ENCODE results near the gene NUDT19. TPM values are rescaled to one million over a fixed set of nuclear protein-coding genes. Genes with fewer than 3 reads are reported as not detected.
A peak's percentile ranks its signal among the peaks of the same experiment; 100 is the strongest.
"Not testable (repeated sequence)": the region's sequence is repeated elsewhere in the genome, so short reads cannot be mapped to it uniquely, and the experiment has no call there.

Gene NUDT19
- polyA plus RNA-seq, 1 experiment, result 5.3 TPM

DNA sequence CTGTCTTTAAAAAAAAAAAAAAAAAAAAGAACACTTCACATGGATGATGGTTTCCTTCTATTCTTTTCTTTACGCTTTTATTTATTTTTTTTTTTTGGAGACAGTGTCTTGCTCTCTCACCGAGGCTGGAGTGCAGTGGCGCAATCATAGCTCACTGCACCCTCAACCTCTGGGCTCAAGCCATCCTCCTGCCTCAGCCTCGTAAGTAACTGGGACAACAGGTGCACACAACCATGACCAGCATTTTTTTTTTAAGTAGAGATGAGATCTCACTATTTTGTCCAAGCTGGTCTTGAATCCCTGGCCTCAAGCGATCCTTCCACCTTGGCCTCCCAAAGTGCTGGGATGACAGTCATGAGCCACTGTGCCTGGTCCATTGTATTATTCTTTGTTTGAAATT, 41.0 kb upstream of the NUDT19 start:
- TF ChIP-seq, protein P1, sequence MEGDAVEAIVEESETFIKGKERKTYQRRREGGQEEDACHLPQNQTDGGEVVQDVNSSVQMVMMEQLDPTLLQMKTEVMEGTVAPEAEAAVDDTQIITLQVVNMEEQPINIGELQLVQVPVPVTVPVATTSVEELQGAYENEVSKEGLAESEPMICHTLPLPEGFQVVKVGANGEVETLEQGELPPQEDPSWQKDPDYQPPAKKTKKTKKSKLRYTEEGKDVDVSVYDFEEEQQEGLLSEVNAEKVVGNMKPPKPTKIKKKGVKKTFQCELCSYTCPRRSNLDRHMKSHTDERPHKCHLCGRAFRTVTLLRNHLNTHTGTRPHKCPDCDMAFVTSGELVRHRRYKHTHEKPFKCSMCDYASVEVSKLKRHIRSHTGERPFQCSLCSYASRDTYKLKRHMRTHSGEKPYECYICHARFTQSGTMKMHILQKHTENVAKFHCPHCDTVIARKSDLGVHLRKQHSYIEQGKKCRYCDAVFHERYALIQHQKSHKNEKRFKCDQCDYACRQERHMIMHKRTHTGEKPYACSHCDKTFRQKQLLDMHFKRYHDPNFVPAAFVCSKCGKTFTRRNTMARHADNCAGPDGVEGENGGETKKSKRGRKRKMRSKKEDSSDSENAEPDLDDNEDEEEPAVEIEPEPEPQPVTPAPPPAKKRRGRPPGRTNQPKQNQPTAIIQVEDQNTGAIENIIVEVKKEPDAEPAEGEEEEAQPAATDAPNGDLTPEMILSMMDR (IDR thresholded peaks at IDR 0.05; ENCODE audit: low read depth, low read length), result no peak
- CTCF ChIA-PET, result interaction anchor here (0.8 to 0.9 kb wide), 2 partner anchors 9 to 50 kb away, joined by 3 read pairs; no protein-coding TSS in a partner anchor
- DNase-seq (ENCODE audit: low read depth, low spot score), result no peak
- Histone ChIP-seq H3K27me3 (ENCODE audit: control insufficient read depth, insufficient read depth, low read length) (no peaks in the 10 kb centered on the region), H3K4me3 (ENCODE audit: low read depth, low read length) (no peak overlapping the region), H3K27ac (ENCODE audit: low read depth, low read length) (no peak overlapping the region), H3K9me3 (ENCODE audit: control insufficient read depth, insufficient read depth, low read length) (no peaks in the 10 kb centered on the region)
- POLR2A ChIA-PET, result no interaction called here

DNA sequence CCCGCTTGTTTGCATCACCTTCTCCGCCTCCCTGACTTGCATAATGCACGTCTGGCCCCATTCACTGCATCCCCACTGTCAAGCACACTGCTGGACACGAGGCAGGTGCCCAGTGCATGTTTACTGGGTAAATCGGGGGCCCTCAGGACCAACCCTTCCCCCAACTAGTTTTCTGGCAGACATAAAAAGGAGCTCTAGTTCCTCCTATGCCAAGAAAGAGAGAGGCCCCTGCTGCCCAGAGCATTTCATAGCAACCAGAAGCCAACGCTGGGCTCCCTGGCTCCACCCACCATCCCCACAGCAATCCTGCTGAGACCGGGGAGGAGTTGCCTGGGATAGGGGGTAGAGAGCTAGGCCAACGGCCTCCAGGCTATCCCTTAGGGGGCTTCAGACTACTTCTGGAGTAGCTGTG, 39.9 kb upstream of the NUDT19 start:
- H3K27me3 ChIP-seq (ENCODE audit: control insufficient read depth, insufficient read depth, low read length), result no peaks in the 10 kb centered on the region
- TF ChIP-seq, protein P1 (IDR thresholded peaks at IDR 0.05; ENCODE audit: low read depth, low read length), result 0 out of 2 replicates have a peak, but pooled peaks have one; percentile 7
- ChIA-PET POLR2A (interaction anchor here (0.6 kb wide), 1 partner anchor 425 kb away, joined by 4 read pairs; no protein-coding TSS in a partner anchor), CTCF (no interaction called here)
- no peak for DNase-seq (ENCODE audit: low read depth, low spot score)
- H3K27ac ChIP-seq (ENCODE audit: low read depth, low read length), result no peak overlapping the region
- H3K4me3 ChIP-seq (ENCODE audit: low read depth, low read length), result no peak overlapping the region
- no peaks in the 10 kb centered on the region for H3K9me3 ChIP-seq (ENCODE audit: control insufficient read depth, insufficient read depth, low read length)

DNA sequence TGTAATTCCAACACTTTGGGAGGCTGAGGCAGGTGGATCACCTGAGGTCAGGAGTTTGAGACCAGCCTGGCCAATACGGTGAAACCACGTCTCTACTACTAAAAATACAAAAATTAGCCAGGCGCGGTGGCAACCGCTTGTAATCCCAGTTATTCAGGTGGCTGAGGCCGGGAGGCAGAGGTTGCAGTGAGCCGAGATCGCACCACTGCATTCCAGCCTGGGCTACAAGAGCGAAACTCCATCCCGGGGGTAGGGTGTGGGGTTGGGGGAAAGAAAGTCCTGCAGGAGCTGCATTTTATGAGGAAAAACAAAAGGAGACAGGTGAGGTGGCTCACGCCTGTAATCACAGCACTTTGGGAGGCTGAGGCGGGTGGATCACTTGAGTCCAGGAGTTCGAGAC, 39.3 kb upstream of the NUDT19 start:
- POLR2A ChIA-PET, result interaction anchor here (0.6 kb wide), 1 partner anchor 425 kb away, joined by 4 read pairs; no protein-coding TSS in a partner anchor
- H3K4me3 ChIP-seq (ENCODE audit: low read depth, low read length); CTCF ChIA-PET; H3K9me3 ChIP-seq (ENCODE audit: control insufficient read depth, insufficient read depth, low read length); H3K27ac ChIP-seq (ENCODE audit: low read depth, low read length); H3K27me3 ChIP-seq (ENCODE audit: control insufficient read depth, insufficient read depth, low read length); DNase-seq (ENCODE audit: low read depth, low spot score): not testable (repeated sequence)

DNA sequence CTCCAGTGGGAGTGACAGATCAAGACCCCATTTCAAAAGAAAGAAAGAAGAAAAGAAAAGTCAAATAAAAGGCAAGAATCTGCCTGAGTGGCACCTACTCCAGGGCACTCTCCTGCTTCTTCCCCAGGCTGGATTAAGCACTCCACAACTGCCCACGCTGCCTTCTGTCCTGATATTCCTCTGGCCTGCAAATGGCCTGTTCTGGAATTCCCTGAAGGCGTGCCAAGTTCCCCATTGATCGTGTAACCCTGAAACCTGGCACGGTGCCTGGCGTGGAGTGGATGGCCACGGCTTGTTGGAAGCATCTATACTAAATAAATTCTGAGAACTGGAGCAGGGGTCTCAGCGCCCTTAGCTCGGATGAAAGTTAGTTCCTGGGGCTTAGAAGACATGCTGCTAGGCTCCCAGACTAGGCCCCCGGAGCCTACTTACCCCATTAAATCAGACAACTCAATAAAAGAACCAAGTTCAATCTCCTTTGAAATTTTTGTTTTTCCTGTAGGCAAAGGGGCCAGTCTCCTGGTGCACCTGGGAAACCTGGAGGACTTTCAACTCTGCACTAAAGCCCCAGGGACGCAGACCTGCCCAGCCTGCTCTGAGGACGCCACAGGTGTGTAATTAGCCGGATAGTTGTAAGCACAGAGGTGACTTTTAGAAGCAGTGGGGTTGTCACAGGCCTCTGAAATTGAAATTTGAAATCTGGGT, 38.6 kb upstream of the NUDT19 start:
- H3K9me3 ChIP-seq (ENCODE audit: control insufficient read depth, insufficient read depth, low read length), result no peaks in the 10 kb centered on the region
- peak overlapping the region; percentile 11 for H3K27ac ChIP-seq (ENCODE audit: low read depth, low read length)
- POLR2A ChIA-PET, result no interaction called here
- TF ChIP-seq, protein P1 (IDR thresholded peaks at IDR 0.05; ENCODE audit: low read depth, low read length), result no peak
- CTCF ChIA-PET, result no interaction called here
- DNase-seq (ENCODE audit: low read depth, low spot score), result peak; percentile 65
- no peaks in the 10 kb centered on the region for H3K27me3 ChIP-seq (ENCODE audit: control insufficient read depth, insufficient read depth, low read length)
- no peak overlapping the region for H3K4me3 ChIP-seq (ENCODE audit: low read depth, low read length)

DNA sequence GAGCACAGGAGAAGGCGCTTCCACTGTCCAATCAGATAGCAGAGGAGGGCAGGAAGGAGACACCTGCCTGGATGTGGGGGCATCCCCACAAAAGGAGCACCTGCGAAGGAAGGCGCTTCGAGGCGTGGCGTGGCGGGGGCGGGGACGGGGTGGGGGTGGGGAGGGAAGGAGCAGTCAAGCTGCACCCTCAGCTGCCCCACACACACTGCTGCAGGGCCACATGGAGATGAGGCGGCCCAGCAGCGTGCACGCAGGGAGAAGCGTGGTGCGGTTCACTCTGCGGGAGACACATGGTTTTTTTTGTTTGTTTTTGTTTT, 38.1 kb upstream of the NUDT19 start:
- no peaks in the 10 kb centered on the region for H3K9me3 ChIP-seq (ENCODE audit: control insufficient read depth, insufficient read depth, low read length)
- H3K4me3 ChIP-seq (ENCODE audit: low read depth, low read length), result no peak overlapping the region
- POLR2A ChIA-PET, result no interaction called here
- DNase-seq (ENCODE audit: low read depth, low spot score), result no peak
- CTCF ChIA-PET, result no interaction called here
- H3K27ac ChIP-seq (ENCODE audit: low read depth, low read length), result no peak overlapping the region
- TF ChIP-seq, protein P1 (IDR thresholded peaks at IDR 0.05; ENCODE audit: low read depth, low read length), result no peak
- no peaks in the 10 kb centered on the region for H3K27me3 ChIP-seq (ENCODE audit: control insufficient read depth, insufficient read depth, low read length)

DNA sequence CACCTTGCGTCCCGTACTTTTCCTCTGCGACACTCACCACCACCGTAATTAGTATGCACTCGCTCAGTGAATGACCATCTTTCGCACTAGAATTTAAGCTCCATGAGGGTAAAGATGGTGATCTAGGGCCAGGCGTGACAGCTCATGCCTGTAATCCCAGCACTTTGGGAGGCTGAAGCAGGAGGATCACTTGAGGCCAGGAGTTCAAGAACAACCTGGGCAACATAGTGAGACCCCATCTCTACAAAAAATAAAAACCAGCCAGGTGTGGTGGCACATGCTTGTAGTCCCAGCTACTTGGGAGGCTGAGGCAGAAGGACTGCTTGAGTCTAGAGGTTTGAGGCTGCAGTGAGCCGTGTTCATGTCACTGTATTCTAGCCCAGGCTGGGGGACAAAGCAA, 35.2 kb upstream of the NUDT19 start:
- CTCF ChIA-PET, result interaction anchor here (0.6 kb wide), 2 partner anchors 10 to 251 kb away, joined by 3 to 4 read pairs; no protein-coding TSS in a partner anchor

More for the DNA sequence above, 35.2 kb upstream of the NUDT19 start:
- H3K9me3 ChIP-seq (ENCODE audit: control insufficient read depth, insufficient read depth, low read length); POLR2A ChIA-PET; H3K27ac ChIP-seq (ENCODE audit: low read depth, low read length); H3K4me3 ChIP-seq (ENCODE audit: low read depth, low read length); DNase-seq (ENCODE audit: low read depth, low spot score); H3K27me3 ChIP-seq (ENCODE audit: control insufficient read depth, insufficient read depth, low read length): not testable (repeated sequence)
